Measurements from ENCODE around the gene APBB1IP. TPM values are rescaled to one million over a fixed set of nuclear protein-coding genes. Genes with fewer than 3 reads are reported as not detected.

APBB1IP gene
- total and polyA plus RNA-seq, 2 donors (not counting 3 experiments of a cell fraction or from before 2014, with no cell fraction given): not detected

DNA sequence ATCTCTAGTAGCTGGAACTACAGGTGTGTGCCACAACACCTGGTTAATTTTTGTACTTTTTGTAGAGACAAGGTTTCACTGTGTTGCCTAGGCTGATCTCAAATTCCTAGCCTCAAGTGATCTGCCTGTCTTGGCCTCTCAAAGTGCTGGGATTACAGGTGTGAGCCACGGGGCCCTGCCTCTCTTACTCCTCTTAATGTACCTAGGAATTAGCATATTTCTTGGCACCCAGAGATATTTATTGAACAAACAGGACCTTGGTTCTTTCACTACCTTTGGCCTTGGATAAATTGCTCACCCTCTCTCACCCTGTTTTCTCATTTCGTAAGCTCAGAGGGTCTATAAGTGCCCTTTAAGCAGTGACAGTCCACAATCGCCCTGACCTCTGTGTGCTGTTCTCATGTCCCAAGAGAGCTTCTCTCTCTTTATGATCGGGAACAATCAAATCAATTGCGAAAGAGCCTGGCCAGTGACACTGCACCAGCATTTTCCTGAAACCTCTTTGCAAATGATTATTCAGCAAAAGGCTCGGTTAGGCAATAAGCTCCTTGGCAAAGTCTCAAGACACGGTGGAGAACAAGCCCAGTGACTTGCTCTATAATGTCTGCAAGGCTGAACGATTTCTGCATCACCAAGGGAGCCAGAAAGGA, 117.7 kb downstream of the APBB1IP start:
- intact Hi-C loops (cut with micrococcal nuclease) (no loop called here), dilution Hi-C loops (cut with MboI; ENCODE audit: extremely low pct_ligation_motif_present, low sequenced_read_pairs) (no loop called here)
- BruUV-seq (replicated peaks): no TSS peak
- no peak for FAIRE-seq
- Histone ChIP-seq H3K4me2 (ENCODE audit: insufficient read depth, low read length) (no peak overlapping the region), H3K36me3 (ENCODE audit: control insufficient read depth in 2 of 2, extremely low read depth in 1 of 2, insufficient read depth in 2 of 2, low read length in 2 of 2) (no peaks in the 10 kb centered on the region), H3K4me1 (ENCODE audit: control insufficient read depth, extremely low read depth, insufficient read depth, low read length) (no peaks in the 10 kb centered on the region), H3K79me2 (ENCODE audit: control insufficient read depth, insufficient read depth, low read length) (no peaks in the 10 kb centered on the region), H3K9ac (replicated peaks; ENCODE audit: extremely low read depth, insufficient read depth, low read length) (no peak overlapping the region), H3K9me3 (replicated peaks; ENCODE audit: control insufficient read depth, insufficient read depth, low read length) (no peaks in the 10 kb centered on the region), H3K27me3 (ENCODE audit: control insufficient read depth in 2 of 2, insufficient read depth in 2 of 2, low read length in 2 of 2) (no peaks in the 10 kb centered on the region), H3K9me1 (replicated peaks; ENCODE audit: control insufficient read depth, extremely low read depth, insufficient read depth, low read length) (no peaks in the 10 kb centered on the region), H4K20me1 (replicated peaks; ENCODE audit: control insufficient read depth, extremely low read depth, insufficient read depth, low read length) (no peaks in the 10 kb centered on the region), H3K4me3 (replicated peaks in 1 of 3; ENCODE audit: insufficient read depth in 1 of 3, low read depth in 1 of 3, low read length in 3 of 3) (no peak overlapping the region), H3K27ac (ENCODE audit: insufficient read depth, low read depth, low read length) (no peak overlapping the region), H2AFZ (ENCODE audit: low read depth, low read length) (no peak overlapping the region)
- CTCF ChIA-PET: interaction anchor here (1.6 kb wide), 1 partner anchor 830 kb away, joined by 5 read pairs; no protein-coding TSS in a partner anchor
- no peak for TF ChIP-seq POLR2A (IDR thresholded peaks at IDR 0.05; ENCODE audit: low read depth, low read length)
- no peak for TF ChIP-seq FOS (IDR thresholded peaks at IDR 0.05; ENCODE audit: borderline replicate concordance, insufficient read depth, low read length)
- TF ChIP-seq, protein P1, sequence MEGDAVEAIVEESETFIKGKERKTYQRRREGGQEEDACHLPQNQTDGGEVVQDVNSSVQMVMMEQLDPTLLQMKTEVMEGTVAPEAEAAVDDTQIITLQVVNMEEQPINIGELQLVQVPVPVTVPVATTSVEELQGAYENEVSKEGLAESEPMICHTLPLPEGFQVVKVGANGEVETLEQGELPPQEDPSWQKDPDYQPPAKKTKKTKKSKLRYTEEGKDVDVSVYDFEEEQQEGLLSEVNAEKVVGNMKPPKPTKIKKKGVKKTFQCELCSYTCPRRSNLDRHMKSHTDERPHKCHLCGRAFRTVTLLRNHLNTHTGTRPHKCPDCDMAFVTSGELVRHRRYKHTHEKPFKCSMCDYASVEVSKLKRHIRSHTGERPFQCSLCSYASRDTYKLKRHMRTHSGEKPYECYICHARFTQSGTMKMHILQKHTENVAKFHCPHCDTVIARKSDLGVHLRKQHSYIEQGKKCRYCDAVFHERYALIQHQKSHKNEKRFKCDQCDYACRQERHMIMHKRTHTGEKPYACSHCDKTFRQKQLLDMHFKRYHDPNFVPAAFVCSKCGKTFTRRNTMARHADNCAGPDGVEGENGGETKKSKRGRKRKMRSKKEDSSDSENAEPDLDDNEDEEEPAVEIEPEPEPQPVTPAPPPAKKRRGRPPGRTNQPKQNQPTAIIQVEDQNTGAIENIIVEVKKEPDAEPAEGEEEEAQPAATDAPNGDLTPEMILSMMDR (IDR thresholded peaks at IDR 0.05; ENCODE audit: extremely low read depth in 1 of 2, insufficient read depth in 1 of 2, low read depth in 1 of 2, low read length in 2 of 2): no peak
- TF ChIP-seq MYC (IDR thresholded peaks at IDR 0.05; ENCODE audit: low read depth, low read length): no peak
- no peak for TF ChIP-seq POLR2AphosphoS5 (IDR thresholded peaks at IDR 0.05; ENCODE audit: insufficient read depth, low read depth, low read length)
- no peak for TF ChIP-seq EZH2 (IDR thresholded peaks at IDR 0.05; ENCODE audit: borderline replicate concordance, low read depth, low read length, severe bottlenecking)
- TF ChIP-seq GATA2 (IDR thresholded peaks at IDR 0.05; ENCODE audit: insufficient read depth, insufficient read length, low read depth, low read length): no peak
- TF ChIP-seq, protein P2, sequence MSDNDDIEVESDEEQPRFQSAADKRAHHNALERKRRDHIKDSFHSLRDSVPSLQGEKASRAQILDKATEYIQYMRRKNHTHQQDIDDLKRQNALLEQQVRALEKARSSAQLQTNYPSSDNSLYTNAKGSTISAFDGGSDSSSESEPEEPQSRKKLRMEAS (IDR thresholded peaks at IDR 0.05; ENCODE audit: insufficient read depth, insufficient read length): no peak
- TF ChIP-seq JUN (IDR thresholded peaks at IDR 0.05; ENCODE audit: borderline replicate concordance, insufficient read depth, insufficient read length, low read depth): no peak
- POLR2A ChIA-PET: no interaction called here
- DNase-seq (ENCODE audit: low read depth, low spot score): no peak
